Stimulated activated CD4-positive, alpha-beta T cell treated with anti-CD3 and anti-CD28 coated beads, Interleukin-2, amount 100 ng/mL, for 24 hours (primary cell): ENCODE data around the gene RND2.

Experiments used
- DNase-seq, 2 donors: peaks; one replicate each; pipeline ENCODE4 v3.0.0-alpha.2; 2020

The RND2 gene

DNA sequence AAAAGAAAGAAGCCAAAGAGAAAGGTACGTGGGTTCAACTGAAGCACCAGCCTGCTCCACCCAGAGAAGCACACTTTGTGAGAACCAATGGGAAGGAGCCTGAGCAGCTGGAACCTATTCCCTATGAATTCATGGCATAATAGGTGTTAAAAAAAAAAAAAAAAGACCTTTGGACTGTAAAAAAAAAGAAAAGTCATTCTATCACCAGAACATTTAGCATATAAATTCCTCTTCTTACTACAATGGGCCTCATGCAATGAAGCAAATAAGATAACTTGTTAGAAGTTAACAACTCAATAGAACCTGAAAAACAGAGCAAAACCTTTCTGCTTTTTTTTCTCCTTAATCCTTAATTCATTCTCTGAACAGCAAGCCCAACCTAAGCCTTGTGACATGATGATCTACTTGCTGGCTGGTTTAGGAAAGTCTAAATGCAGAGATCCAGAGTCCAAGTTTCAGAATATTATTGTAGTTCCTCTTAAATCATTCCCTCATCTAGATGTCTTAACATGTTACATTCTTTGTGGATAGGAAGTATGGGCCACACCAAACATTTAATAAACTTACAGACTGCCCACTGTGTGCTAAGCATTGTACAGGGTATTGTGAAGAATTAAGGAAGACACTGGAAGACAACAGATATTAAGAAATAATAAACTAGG lies 54.7 kb downstream of the RND2 start:
- DNase-seq: no peak
